ENCODE results near the gene DIAPH2.

DNA sequence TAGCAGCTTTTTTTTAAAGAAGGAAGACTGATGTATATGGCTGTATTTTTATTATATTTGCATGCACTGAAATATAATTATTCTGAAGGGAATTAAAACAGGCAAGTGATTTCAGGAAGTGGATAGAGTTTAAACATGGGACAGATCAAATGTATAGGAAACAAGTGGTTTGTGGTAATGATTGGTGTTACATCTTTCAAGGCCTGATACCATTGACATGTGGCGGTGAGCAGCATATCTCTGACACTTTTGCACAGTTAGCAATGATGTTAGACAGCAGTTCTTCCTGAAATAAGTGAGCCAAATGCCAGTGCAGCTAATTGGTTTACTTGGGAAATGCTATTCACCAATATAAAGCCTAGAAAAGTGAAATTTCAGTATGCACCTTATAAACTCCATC is 471.2 kb downstream of the DIAPH2 start:
- TF ChIP-seq, protein P1, sequence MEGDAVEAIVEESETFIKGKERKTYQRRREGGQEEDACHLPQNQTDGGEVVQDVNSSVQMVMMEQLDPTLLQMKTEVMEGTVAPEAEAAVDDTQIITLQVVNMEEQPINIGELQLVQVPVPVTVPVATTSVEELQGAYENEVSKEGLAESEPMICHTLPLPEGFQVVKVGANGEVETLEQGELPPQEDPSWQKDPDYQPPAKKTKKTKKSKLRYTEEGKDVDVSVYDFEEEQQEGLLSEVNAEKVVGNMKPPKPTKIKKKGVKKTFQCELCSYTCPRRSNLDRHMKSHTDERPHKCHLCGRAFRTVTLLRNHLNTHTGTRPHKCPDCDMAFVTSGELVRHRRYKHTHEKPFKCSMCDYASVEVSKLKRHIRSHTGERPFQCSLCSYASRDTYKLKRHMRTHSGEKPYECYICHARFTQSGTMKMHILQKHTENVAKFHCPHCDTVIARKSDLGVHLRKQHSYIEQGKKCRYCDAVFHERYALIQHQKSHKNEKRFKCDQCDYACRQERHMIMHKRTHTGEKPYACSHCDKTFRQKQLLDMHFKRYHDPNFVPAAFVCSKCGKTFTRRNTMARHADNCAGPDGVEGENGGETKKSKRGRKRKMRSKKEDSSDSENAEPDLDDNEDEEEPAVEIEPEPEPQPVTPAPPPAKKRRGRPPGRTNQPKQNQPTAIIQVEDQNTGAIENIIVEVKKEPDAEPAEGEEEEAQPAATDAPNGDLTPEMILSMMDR (conservative IDR thresholded peaks at IDR 0.05; ENCODE audit: low read depth, low read length) = no peak
- TF ChIP-seq EZH2 (IDR thresholded peaks at IDR 0.05; ENCODE audit: borderline replicate concordance, low read depth, low read length, poor library complexity, severe bottlenecking) = no peak
